ENCODE results near the gene SIPA1.

SIPA1 gene

GRCh38 chr11:65616575-65617001 lies 21.3 kb upstream of the SIPA1 start:
- no peak for TF ChIP-seq CTCF (IDR thresholded peaks at IDR 0.05; ENCODE audit: low read depth, low read length)
- DNase-seq (ENCODE audit: extremely low read depth, low read depth): no peak

- DNase-seq (ENCODE audit: extremely low read depth, low read depth): no peak
- TF ChIP-seq CTCF (IDR thresholded peaks at IDR 0.05; ENCODE audit: low read depth, low read length): no peak
Measured at GRCh38 chr11:65617136-65617850, 20.6 kb upstream of the SIPA1 start.

GRCh38 chr11:65617990-65618751 lies 19.7 kb upstream of the SIPA1 start:
- TF ChIP-seq CTCF (IDR thresholded peaks at IDR 0.05; ENCODE audit: low read depth, low read length): no peak
- no peak for DNase-seq (ENCODE audit: extremely low read depth, low read depth)

GRCh38 chr11:65618763-65619162 lies 19.1 kb upstream of the SIPA1 start:
- no peak for DNase-seq (ENCODE audit: extremely low read depth, low read depth)

GRCh38 chr11:65619281-65619928 lies 18.5 kb upstream of the SIPA1 start:
- no peak for TF ChIP-seq CTCF (IDR thresholded peaks at IDR 0.05; ENCODE audit: low read depth, low read length)
- DNase-seq (ENCODE audit: extremely low read depth, low read depth): no peak

More at GRCh38 chr11:65618763-65619162, 19.1 kb upstream of the SIPA1 start:
- TF ChIP-seq CTCF (IDR thresholded peaks at IDR 0.05; ENCODE audit: low read depth, low read length): no peak

GRCh38 chr11:65620666-65621065 lies 17.2 kb upstream of the SIPA1 start:
- no peak for DNase-seq (ENCODE audit: extremely low read depth, low read depth)
- TF ChIP-seq CTCF (IDR thresholded peaks at IDR 0.05; ENCODE audit: low read depth, low read length): no peak

GRCh38 chr11:65621460-65621859 lies 16.4 kb upstream of the SIPA1 start:
- no peak for TF ChIP-seq CTCF (IDR thresholded peaks at IDR 0.05; ENCODE audit: low read depth, low read length)
- no peak for DNase-seq (ENCODE audit: extremely low read depth, low read depth)
